CD8-positive, alpha-beta memory T cell (primary cell): Measurements from ENCODE around the gene CCR1. TPM values are rescaled to one million over a fixed set of nuclear protein-coding genes. Genes with fewer than 3 reads are reported as not detected.
A peak's percentile ranks its signal among the peaks of the same experiment; 100 is the strongest.
"Not testable (repeated sequence)": the region's sequence is repeated elsewhere in the genome, so short reads cannot be mapped to it uniquely, and the experiment has no call there.

ENCODE experiments used
- CTCF ChIA-PET: fragments of 350-600 bp; sonication (Branson Sonifier 250); formaldehyde crosslinking; loops from one replicate; lab custom pipeline; 2021; ENCODE audit warnings: antibody characterized with exemption; lab: Charles Lee
- POLR2A ChIA-PET: fragments of 350-600 bp; sonication (Branson Sonifier 250); formaldehyde crosslinking; loops from one replicate; lab custom pipeline; 2021; ENCODE audit warnings: antibody characterized with exemption; lab: Charles Lee
- DNase-seq, 5 donors: peaks; one replicate each; pipeline versions ENCODE4 v3.0.0 to v3.0.0-alpha.2; 2020 to 2022; ENCODE audit warnings: mixed read lengths in 1 of 5
- H3K27ac ChIP-seq: one replicate; pipeline ENCODE4 v1.7.0; 2013; ENCODE audit warnings: low read depth, mild to moderate bottlenecking, low read length, moderate library complexity
- H3K27me3 ChIP-seq: 2 replicates; pipeline ENCODE4 v1.7.0; 2013; ENCODE audit warnings: low read length, mild to moderate bottlenecking; ENCODE audit not compliant: insufficient read depth, poor library complexity, severe bottlenecking
- H3K36me3 ChIP-seq: 2 replicates; pipeline ENCODE4 v1.7.0; 2013; ENCODE audit warnings: mild to moderate bottlenecking, low read length, moderate library complexity; ENCODE audit not compliant: insufficient read depth
- H3K4me1 ChIP-seq: 2 replicates; pipeline ENCODE4 v1.7.0; 2013; ENCODE audit warnings: mild to moderate bottlenecking, low read length, moderate library complexity; ENCODE audit not compliant: insufficient read depth
- H3K4me3 ChIP-seq: 2 replicates; pipeline ENCODE4 v1.7.0; 2013; ENCODE audit warnings: mild to moderate bottlenecking, low read length
- H3K9me3 ChIP-seq: 2 replicates; pipeline ENCODE4 v1.7.0; 2013; ENCODE audit warnings: mild to moderate bottlenecking, low read length
- H3K27ac Mint-ChIP-seq, 8 donors: one replicate each; pipeline ENCODE4 v1.8.0; 2020 to 2021; ENCODE audit warnings: mixed read lengths in 8 of 8, mild to moderate bottlenecking in 6 of 8, inconsistent platforms in 3 of 8, moderate library complexity in 3 of 8
- H3K27me3 Mint-ChIP-seq, 2 donors: one replicate each; pipeline ENCODE4 v1.8.0; 2020 to 2021; ENCODE audit warnings: mixed read lengths in 2 of 2, mild to moderate bottlenecking in 1 of 2, moderate library complexity in 1 of 2
- H3K36me3 Mint-ChIP-seq, 3 donors: one replicate each; pipeline ENCODE4 v1.8.0; 2020 to 2021; ENCODE audit warnings: mixed read lengths in 3 of 3, inconsistent platforms in 1 of 3, mild to moderate bottlenecking in 1 of 3
- H3K4me1 Mint-ChIP-seq, 3 donors: one replicate each; pipeline ENCODE4 v1.8.0; 2020 to 2021; ENCODE audit warnings: mixed read lengths in 3 of 3, inconsistent platforms in 1 of 3, mild to moderate bottlenecking in 1 of 3
- H3K4me3 Mint-ChIP-seq, 7 donors: one replicate each; pipeline ENCODE4 v1.8.0; 2020 to 2021; ENCODE audit warnings: mixed read lengths in 7 of 7, mild to moderate bottlenecking in 6 of 7, moderate library complexity in 4 of 7, inconsistent platforms in 2 of 7
- H3K9me3 Mint-ChIP-seq, 5 donors: one replicate each; pipeline ENCODE4 v1.8.0; 2020 to 2022; ENCODE audit warnings: mixed read lengths in 5 of 5, mild to moderate bottlenecking in 3 of 5, moderate library complexity in 2 of 5, inconsistent platforms in 1 of 5
- polyA plus RNA-seq: library from polyadenylated mRNA; unstranded; fragments of 300-500 nt; fragmentation: Illumina TruSeq; gene quantifications from one replicate; pipeline ENCODE4 v1.2.3, GENCODE V29; 2021
- total RNA-seq, 2 experiments: library from RNA; stranded (reverse); gene quantifications; one replicate each; pipeline ENCODE4 v1.2.3, GENCODE V29; 2021

The CCR1 gene
- total and polyA plus RNA-seq, 3 experiments from 2014 or later = 1.5 to 10.8 (median 1.8) TPM

- Histone ChIP-seq H3K27ac (no peak overlapping the region), H3K4me1 (no peaks in the 10 kb centered on the region), H3K36me3 (no peaks in the 10 kb centered on the region), H3K9me3 (no peaks in the 10 kb centered on the region), H3K4me3 (no peak overlapping the region), H3K27me3 (no peaks in the 10 kb centered on the region)
- H3K4me1 Mint-ChIP-seq = no peaks in the 10 kb centered on the region
- peaks cover 0 to 11% (median 0%) of the 10 kb centered on the region in 3 donors for H3K36me3 Mint-ChIP-seq
- no peaks in the 10 kb centered on the region for H3K27me3 Mint-ChIP-seq
- peaks cover 0 to 4% (median 0%) of the 10 kb centered on the region in 5 donors for H3K9me3 Mint-ChIP-seq
- no peak overlapping the region for H3K27ac Mint-ChIP-seq
- DNase-seq = no peak
- POLR2A ChIA-PET = no interaction called here
- H3K4me3 Mint-ChIP-seq = no peak overlapping the region
- CTCF ChIA-PET = no interaction called here
Observed at GRCh38 chr3:46162975-46163555, 45.0 kb downstream of the CCR1 start.

GRCh38 chr3:46157685-46158084, 50.4 kb downstream of the CCR1 start:
- H3K27ac Mint-ChIP-seq = peak overlapping the region in 1 of 8 donors; percentile 13
- H3K27ac ChIP-seq, H3K9me3 ChIP-seq, H3K27me3 ChIP-seq, H3K9me3 Mint-ChIP-seq, DNase-seq, CTCF ChIA-PET, H3K4me3 ChIP-seq, H3K27me3 Mint-ChIP-seq, H3K4me3 Mint-ChIP-seq, POLR2A ChIA-PET, H3K36me3 Mint-ChIP-seq, H3K36me3 ChIP-seq: not testable (repeated sequence)
- H3K4me1 ChIP-seq = peaks cover 10% of the 10 kb centered on the region
- H3K4me1 Mint-ChIP-seq = peaks cover 17 to 19% (median 18%) of the 10 kb centered on the region in 3 donors

DNA sequence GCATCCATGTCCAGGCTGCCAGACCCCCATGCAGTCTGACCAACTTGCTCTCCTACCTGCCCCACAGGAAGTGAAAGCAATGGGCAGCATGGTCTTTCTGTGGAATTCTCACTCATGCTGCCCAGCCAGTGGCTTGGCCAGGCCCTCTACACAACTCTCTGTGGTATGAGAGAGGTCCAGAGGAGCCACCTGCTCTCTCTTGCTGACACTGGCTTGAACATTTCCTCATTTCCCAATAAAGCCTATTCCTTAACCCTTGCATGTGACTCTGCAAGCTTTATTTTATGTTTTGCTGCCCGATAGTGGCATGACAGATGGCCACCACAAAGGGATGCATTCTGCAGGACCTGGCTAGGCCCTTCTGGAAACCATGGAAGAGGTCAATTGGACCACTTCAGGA, 53.8 kb downstream of the CCR1 start:
- Mint-ChIP-seq H3K36me3 (peaks cover 0 to 9% (median 0%) of the 10 kb centered on the region in 3 donors), H3K4me1 (peaks cover 17 to 19% (median 18%) of the 10 kb centered on the region in 3 donors), H3K27ac (peak overlapping the region in 2 of 8 donors; percentile 17 to 47), H3K4me3 (peak overlapping the region in 1 of 7 donors; percentile 25), H3K27me3 (no peaks in the 10 kb centered on the region), H3K9me3 (no peaks in the 10 kb centered on the region)
- no peak overlapping the region for H3K4me3 ChIP-seq
- ChIA-PET CTCF (interaction anchor here (0.9 kb wide), 1 partner anchor 218 kb away, joined by 3 read pairs; no protein-coding TSS in a partner anchor), POLR2A (no interaction called here)
- DNase-seq = no peak
- H3K36me3 ChIP-seq = no peaks in the 10 kb centered on the region
- no peak overlapping the region for H3K27ac ChIP-seq
- H3K4me1 ChIP-seq = peaks cover 10% of the 10 kb centered on the region
- no peaks in the 10 kb centered on the region for H3K9me3 ChIP-seq
- no peaks in the 10 kb centered on the region for H3K27me3 ChIP-seq

Other genes with a start within 250 kb of the CCR1 start
- 10 to 100 TPM; 13.4 to 13.7 TPM for gene FYCO1, start 212.5 kb downstream of the CCR1 start, total RNA-seq
- gene FYCO1, start 212.5 kb downstream of the CCR1 start, polyA plus RNA-seq = 11.0 TPM
- gene XCR1, start 180.8 kb downstream of the CCR1 start, total RNA-seq = not detected
- gene XCR1, start 180.8 kb downstream of the CCR1 start, polyA plus RNA-seq = not detected
- not detected for gene CCR3, start 34.1 kb upstream of the CCR1 start, total RNA-seq
- gene CCR3, start 34.1 kb upstream of the CCR1 start, polyA plus RNA-seq = 0.22 TPM
- under 1 TPM; 0.51 to 0.74 TPM for gene CCR2, start 145.8 kb upstream of the CCR1 start, total RNA-seq
- 59.7 TPM for gene CCR2, start 145.8 kb upstream of the CCR1 start, polyA plus RNA-seq
- gene CCR5, start 162.6 kb upstream of the CCR1 start, total RNA-seq = 1 to 10 TPM; 2.6 to 3.4 TPM
- gene CCR5, start 162.6 kb upstream of the CCR1 start, polyA plus RNA-seq = 29.2 TPM
- gene CCRL2, start 198.9 kb upstream of the CCR1 start, total RNA-seq = 1 to 10 TPM; 2.7 to 3.0 TPM
- 2.3 TPM for gene CCRL2, start 198.9 kb upstream of the CCR1 start, polyA plus RNA-seq